ENCODE measurements around the gene TMEM179B.
"Not testable (repeated sequence)": the region's sequence is repeated elsewhere in the genome, so short reads cannot be mapped to it uniquely, and the experiment has no call there.

Gene TMEM179B, protein sequence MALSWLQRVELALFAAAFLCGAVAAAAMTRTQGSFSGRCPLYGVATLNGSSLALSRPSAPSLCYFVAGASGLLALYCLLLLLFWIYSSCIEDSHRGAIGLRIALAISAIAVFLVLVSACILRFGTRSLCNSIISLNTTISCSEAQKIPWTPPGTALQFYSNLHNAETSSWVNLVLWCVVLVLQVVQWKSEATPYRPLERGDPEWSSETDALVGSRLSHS

DNA sequence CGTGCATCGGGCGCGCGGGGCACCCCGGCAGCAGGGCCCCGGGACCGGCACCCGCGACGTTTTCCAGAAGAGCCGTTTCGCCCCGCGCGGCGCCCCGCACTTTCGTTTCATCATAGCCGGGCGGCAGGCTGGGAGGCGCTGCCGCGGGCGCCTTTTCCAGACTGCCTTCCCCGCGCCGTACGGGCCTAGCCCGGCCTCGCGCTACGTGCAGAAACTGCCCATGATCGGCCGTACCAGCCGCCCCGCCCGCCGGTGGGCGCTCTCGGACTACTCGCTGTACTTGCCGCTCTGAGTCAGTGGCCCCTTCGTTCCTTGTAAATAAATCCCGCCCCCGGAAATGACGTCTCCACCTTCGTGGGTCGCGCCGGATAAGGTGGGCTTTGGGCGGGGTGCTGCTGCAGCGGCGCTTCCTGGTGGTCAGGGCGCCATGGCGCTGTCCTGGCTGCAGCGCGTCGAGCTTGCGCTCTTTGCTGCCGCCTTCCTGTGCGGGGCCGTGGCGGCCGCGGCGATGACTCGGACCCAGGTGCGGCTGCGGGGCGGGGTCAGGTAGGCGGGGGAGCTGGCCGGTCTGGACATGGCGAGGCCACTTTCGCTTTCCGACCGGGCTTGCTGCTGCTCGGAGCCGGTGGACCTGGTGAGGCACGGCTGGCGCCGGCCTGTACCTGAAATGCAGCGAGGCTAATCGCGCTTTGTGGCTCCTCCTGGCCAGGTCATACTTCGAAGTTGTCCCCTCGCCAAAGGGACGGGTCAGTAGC, at the start of gene TMEM179B:
Gene TMEM179B (plus strand): TSS at position 398 of the 755 bp plus-strand sequence. CDS start 30 bp downstream, at position 428.
- DNase-seq, result peak; percentile 97

DNA sequence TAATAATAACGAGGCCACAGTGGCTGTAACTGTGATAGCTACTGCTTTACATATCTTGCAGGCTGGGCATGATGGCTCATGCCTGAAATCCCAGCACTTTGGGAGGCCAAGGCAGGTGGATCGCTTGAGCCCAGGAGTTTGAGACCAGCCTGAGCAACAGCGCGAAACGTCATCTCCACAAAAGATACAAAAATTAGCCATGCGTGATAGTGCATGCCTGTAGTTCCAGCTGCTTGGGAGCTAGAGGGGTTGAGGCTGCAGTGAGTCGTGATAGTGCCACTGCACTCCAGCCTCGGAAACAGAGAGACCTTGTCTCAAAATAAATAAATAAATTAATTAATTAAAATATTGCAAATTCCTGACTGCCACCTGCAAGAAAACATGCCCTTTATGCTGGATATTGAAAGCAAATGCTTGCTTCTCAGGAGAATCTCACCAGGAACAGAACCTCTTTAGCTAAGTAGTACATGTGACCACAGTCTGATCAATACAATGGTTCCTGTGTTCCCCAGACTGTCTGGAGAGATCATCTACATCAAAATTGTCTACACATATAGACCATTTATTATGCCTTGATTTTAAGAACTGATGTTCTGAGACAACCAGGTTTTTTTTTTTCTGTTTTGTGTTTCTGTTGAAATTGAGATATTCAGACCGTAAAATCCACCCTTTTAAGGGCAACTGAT, 39.6 kb upstream of the TMEM179B start:
- DNase-seq, result no peak

DNA sequence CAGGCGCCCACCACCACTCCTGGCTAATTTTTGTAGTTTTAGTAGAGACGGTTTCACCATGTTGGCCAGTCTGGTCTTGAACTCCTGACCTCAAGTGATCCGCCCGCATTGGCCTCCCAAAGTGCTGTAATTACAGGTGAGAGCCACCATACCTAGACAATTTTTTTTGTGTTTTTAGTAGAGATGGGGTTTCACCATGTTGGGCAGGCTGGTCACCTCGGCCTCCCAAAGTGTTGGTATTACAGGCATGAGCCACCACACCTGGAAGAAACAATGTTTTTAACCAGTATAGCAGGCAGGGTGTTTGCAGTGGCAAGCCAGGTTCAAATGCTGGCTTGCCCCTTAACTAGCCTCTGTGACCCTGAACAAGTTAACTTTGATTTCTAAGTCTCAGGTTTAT, 37.3 kb upstream of the TMEM179B start:
- DNase-seq, result not testable (repeated sequence)

DNA sequence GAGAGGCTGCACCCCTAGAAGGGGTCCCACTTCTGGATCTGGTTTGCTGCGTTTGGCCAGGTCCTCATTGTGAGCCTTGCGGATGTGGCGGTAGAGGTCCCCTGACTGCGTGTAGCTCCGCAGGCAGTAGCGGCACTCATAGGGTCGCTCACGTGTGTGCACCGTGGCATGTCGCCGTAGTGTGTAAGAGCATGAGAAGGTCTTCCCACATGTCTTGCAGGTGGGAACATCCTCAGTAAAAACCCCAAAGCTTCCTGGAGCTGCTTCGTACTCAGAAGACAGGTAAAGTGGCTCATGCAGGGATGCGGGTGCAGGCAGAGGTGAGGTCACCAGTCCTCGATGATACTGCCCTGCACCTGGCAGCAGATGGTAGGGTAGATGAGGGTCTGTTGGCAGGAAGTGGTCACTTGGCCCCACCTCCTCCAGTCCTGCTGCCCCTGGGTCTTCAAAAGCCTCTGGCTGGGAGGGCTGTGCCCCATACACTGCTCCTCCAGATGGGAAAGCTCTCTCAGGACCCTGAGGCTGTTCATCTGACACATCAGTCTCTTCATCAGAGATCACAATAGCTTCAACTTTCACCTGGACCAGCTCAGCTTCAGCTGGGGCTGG, 34.9 kb upstream of the TMEM179B start:
- no peak for DNase-seq

DNA sequence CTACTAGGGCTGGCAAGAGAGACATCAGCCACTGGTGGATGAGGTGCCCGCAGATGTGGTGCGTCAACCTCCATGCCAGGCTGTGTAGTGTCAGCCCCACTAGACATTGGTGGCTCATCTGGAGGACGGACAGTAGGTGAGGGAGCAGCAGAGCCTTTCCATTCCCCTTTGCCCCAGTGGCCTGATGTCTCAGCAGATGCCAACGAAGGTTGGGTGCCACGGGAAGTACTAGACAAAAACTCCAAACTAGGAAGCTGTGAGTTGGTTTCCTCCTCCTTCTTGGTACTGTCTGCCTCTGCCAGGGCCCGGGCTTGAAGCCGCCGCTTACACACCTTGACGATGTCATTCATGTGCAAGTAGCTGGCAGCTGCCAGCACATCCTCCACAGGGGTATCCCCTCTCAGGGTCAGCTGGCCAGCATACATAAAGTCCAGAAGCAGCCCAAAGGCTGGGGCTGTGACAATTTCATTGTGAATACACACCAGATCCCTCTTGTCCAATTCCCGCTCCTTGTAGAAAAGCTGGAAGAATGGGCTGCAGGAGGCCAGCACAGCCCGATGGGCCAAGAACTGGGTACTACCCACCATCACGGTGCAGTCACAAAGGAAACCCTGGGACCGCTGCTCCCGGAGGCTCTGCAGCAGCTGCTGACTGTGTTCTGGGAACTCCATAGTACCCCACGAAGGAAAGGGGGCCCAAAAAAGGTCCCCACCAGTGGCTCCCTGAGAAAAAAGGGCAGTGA, 34.0 kb upstream of the TMEM179B start:
- DNase-seq, result no peak

DNA sequence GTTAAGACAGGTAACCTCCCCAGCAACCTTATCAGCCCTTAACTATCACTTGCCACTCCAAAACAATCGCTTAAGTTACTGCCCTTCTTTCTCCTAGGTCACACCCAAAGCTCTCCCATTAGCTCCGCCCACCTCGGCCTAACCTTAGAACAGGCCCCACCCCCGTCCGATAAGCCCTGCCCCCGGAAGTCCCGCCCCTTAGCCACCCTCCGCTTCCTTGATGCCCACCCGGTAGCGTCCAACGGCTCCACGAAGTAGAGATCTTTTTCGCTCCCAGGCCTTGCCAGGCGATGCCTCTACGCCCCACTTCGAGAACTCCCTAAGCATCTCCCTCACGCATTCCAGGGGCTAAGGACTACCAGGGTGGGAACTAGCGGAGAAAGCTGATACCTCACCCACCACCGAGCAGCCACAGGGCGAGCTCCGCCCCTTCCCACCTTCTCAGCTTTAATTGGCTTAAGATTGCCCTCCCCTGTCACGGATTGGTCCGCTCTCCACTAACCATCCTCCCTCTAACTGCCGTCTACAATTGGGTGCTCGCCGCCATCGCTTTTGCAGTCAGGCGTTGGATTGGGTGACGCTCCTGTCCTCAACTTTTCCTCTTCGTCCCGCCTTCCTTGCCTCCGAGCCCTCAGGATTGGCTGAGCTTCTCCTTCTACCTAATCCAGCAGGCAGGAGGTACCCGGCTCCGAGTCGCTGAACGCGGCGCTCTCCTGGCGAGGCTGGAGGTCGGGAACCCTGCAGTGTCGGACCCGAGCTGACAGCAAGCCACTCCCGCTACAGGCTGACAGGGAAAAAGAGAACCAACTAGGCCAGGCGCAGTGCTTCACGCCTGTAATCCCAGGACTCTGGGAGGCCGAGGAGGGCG, 33.2 kb upstream of the TMEM179B start, which contains the start of gene ZBTB3:
Gene ZBTB3 (minus strand): TSS at position 425 of the 868 bp plus-strand sequence. CDS start 496 bp downstream, outside the sequence.
- DNase-seq, result peak; percentile 94

DNA sequence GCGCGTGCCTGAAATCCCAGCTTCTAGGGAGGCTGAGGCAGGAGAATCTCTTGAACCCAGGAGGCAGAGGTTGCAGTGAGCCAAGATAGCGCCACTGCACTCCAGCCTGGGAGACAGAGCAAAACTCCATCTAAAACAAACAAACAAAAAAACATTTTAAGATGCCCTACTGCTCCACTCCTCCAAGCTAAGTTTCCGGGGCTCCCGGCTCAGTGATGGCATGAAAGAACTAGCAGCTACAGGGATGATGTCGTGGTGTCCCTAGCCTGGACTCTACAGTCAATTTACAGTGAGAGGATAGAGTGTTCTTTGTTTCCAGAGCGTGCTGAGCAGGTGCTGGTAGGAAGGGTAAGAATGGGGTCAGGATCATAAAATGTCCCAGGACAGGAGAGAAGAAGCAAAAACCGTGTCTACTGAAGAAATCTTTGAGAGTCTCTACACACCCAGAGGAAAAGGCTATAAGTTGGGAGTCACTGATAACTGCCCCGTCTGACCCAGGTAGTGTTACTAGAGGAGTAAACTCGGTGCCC, 32.1 kb upstream of the TMEM179B start:
- no peak for DNase-seq

DNA sequence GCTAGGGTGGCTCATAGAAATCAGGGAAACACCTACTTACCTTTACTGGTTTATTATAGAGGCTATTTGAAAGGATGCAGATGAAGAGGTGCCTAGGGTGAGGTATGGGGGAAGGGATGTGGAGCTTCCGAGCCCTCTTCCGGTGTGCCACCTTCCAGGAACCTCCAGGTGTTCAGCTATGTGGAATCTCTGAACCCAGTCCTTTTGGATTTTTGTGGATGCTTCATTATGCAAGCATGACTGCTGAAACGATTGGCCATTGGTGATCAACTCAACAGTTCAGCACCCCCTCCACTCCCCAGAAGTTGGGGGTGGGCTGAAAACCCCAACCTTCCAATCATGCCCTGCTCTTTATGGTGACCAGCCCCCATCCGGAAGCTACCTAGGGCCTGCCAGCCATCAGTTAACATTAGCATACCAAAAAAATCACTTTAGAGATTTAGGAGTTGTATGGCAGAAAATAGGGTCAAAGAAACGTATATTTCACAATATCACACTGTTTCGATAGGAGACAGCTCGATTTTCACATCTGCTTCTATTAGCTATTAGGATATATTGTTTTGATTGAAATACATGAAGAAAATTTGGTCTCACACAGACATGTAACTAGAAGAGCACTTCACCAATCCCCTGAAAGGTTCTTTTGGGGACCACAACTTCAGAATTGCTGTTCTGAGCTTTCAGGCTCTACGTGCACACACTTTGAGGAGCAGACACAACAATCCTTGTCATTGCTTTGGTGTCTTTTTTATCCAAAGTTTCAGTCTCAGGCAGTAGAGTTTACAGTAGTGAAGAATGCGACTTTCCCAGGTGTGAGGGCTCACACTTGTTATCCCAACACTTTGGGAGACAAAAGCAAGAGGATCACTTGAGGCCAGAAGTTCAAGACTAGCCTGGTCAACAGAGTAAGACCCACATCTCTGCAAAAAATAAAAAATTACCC, 29.1 kb upstream of the TMEM179B start:
- DNase-seq, result no peak

DNA sequence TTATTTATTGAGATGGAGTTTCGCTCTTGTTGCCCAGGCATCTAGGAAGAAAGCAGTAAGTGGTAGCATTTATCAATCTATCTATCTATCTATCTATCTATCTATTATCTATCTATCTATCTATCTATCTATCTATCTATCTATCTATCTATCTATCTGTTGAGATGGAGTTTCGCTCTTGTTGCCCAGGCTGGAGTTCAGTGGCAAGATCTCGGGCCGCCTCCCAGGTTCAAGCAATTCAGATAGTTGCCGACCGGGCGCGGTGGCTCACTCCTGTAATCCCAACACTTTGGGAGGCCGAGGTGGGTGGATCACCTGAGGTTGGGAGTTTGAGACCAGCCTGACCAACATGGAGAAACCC, 26.4 kb upstream of the TMEM179B start:
- not testable (repeated sequence) for DNase-seq

DNA sequence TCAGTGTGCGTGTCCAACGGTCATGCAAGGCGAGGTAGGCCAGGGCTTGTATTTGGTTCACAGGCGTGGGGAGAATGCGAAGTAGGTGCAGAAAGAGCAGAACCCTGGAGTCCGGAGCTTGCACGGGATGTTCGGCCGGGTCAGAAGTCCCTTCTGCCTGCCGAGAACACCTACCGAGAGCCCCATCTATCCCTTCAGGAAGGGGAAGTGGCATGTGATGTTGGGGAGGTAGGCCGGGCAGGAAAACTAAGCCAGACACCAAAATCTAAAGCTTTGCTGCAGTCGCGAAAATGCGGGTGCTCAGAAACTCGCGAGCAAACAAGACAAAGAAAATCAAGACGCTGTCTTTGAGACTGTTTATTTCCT, 16.4 kb upstream of the TMEM179B start:
- DNase-seq, result no peak

DNA sequence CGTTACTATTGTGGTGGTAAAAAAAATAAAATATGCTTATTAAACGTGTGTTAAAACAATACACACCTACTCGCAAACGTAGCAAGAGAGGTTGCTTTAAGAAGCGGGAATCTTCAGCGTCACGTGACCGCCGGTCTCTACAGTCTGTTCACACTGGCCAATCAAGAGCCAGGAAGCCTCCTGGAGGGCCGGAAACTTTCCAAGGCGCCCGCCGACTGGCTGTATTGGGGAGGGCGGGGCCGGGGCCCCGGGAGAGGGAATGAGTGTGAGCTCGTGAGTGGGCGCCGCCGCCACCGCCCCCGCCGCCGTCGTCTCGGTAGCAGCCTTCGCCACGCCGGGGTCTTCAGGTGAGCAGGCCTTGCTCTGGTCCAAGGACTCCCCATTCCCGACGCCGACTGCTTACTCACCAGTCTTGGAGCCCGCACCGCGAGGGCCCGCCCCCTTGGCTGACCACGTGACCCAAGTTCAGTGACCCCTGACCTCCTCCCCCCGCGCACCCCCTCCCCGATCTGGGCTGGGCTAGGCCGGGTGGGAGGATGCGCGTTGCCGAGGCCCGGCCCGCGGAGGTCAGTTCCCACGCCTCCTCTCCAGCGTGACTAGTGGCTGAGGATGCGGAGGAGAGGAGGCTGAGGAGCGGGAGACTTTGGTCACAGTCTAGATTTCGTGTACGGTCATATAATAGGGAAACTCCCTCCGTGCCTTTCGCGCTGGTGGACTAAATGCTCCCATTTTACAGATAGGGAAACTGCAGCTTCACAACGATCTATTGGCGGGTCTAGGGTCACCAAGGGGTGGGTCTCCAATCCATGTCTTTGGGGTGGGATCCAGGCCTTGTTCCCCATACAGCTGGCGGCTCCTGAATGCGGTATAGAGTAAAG, 15.8 kb upstream of the TMEM179B start, which contains the start of gene TAF6L:
Gene TAF6L (plus strand): TSS at position 253 of the 878 bp plus-strand sequence. CDS start 4,388 bp downstream, outside the sequence.
- DNase-seq, result peak; percentile 91

DNA sequence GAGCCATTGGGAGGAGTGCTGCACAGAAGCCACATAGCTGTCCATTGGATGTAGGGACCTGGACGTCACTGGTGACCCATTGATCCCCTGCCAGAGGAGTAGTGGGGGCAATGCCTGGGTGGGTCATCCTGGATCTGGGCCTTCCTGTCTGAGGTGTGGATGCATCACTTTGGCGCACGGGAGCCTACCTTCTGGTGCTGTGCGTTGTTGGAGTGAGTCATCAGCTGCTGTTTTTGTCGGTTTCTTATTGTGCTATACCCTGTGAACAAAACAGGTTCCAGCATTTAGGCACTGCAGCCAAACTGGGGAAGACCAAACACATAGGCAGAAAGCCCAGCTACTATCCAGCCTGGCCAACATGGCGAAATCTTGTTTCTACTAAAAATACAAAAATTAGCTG, 12.8 kb upstream of the TMEM179B start:
- no peak for DNase-seq

DNA sequence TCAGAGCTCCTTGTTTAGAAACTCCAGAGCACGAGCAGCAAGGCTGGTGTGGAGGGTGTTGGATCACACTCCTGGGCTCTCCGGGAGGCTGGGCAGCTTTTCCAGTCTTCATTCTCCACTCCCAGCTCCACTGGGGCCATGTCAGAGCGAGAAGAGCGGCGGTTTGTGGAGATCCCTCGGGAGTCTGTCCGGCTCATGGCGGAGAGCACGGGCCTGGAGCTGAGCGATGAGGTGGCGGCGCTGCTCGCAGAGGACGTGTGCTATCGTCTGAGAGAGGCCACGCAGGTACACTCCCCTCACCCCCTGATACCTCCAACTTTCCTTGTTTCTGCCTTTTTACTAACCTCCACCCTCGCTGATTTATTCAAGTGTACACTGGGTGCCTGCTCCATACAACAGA, 11.6 kb upstream of the TMEM179B start:
- no peak for DNase-seq

DNA sequence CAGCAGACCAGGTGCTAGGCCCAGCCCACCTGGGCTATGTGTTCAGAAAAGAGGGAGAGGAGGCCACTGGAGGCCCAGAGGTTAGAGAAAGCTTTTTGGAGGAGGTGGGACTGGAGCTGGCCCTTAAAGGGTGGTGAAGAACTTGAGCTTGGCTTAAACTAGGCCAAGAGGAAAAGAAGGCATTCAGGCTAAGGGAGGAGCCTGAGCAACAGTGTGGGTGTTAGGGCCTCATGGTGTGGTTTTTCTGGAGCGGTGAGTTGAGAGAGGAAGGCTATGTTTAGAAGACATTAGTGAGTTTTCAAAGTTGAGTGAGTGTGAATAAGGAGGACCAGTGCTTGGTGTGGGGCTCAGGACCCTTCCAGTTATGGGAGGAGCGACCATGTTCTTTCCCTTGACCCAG, 9.8 kb upstream of the TMEM179B start:
- DNase-seq, result no peak

DNA sequence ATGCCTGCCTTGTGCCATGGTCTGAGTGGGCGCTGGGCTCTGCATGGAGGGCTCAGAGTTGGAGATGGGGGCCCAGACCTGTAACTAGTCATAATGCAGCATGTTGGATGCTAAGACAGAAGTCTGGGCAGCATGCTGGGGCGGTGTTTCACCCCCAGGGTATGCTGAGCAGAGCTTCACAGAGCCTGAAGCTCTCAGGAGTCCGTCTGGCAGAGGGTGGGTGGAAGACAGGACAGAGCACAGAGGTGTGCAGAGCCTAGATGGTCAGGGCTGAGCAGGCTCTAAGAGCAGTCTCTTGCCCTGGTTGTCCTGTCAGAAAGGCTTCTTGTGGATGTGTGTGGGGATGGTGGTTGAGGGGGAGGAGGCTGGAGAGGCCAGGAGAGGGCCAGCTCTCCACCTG, 8.8 kb upstream of the TMEM179B start:
- DNase-seq, result no peak

DNA sequence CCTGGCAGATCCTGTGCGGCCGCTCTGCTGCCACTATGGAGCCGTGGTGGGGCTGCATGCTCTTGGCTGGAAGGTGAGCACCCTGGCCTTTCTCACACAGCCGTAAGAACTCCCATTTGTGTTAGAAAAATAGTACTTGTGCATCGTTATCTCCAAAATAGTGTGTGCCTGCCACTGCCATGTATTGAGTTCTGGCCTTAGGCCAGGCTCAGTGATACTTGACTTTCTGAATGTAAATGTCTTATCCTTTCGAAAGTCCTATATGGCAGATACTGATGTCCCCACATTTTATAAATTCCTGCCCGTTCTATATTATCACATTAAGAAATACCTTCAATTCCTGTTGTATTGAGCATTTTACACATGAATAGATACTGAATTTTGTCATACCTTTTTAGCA, 4.4 kb upstream of the TMEM179B start:
- no peak for DNase-seq

DNA sequence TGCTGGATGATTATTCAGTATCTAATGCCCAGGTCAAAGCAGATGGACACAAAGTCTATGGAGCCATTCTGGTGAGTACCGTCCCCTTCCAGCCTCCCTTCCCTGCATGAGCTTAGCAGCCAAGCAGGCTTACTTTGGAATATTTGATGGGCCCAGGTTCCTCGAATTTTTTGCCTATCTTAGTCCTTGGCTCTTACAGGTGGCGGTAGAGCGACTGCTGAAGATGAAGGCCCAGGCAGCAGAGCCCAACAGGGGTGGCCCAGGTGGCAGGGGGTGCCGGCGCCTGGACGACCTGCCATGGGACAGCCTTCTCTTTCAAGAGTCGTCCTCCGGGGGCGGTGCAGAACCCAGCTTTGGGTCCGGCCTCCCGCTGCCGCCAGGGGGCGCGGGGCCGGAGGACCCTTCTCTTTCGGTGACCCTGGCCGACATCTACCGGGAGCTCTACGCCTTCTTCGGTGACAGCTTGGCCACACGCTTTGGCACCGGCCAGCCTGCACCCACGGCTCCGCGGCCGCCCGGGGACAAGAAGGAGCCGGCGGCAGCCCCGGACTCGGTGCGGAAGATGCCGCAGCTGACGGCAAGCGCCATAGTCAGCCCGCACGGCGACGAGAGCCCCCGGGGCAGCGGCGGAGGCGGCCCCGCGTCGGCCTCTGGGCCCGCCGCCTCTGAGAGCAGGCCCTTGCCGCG, 741 bp upstream of the TMEM179B start:
- DNase-seq, result peak; percentile 82

DNA sequence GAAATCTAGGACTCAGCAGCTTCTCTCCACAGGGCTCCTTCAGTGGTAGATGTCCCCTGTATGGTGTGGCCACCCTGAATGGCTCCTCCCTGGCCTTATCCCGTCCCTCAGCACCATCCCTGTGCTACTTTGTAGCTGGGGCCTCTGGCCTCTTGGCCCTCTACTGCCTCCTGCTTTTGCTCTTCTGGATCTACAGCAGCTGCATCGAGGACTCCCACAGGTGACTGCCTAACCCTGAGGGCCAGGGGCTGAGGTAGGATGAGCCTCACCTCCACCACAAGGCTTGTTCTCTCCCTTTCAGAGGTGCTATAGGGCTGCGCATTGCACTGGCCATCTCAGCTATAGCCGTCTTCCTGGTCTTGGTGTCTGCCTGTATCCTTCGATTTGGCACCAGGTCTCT, 1.8 kb downstream of the TMEM179B start:
- DNase-seq, result no peak

DNA sequence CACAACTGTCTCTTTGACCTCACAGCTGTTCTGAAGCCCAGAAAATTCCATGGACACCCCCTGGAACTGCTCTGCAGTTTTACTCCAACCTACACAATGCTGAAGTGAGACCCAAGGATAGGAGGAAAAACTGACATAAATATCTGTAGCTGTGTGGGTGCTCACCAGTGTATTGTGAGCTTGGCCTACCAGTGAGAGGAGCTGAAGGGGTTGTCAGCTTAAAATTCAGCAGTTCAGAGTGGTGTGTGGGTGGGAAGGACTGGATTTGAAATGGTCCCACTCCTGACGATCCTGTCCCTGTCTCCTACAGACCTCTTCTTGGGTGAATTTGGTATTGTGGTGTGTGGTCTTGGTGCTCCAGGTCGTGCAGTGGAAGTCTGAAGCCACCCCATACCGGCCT, 2.4 kb downstream of the TMEM179B start:
- DNase-seq, result no peak
